Mononuclear cell (primary cell): ENCODE measurements around the gene AP1S1. TPM values are rescaled to one million over a fixed set of nuclear protein-coding genes. Genes with fewer than 3 reads are reported as not detected.
"Not testable (repeated sequence)": the region's sequence is repeated elsewhere in the genome, so short reads cannot be mapped to it uniquely, and the experiment has no call there.

Source experiments
- H3K27me3 ChIP-seq: 2 replicates; pipeline ENCODE4 v1.6.0; 2011; ENCODE audit warnings: low read length, control low read depth; ENCODE audit not compliant: insufficient read depth
- H3K4me1 ChIP-seq: 2 replicates; pipeline ENCODE4 v1.5.1; 2011; ENCODE audit warnings: mild to moderate bottlenecking, low read length, control low read depth; ENCODE audit not compliant: insufficient read depth
- H3K4me3 ChIP-seq: 2 replicates; pipeline ENCODE4 v1.5.1; 2011; ENCODE audit warnings: mild to moderate bottlenecking, low read length, moderate library complexity
- H3K9me3 ChIP-seq: 2 replicates; pipeline ENCODE4 v1.5.1; 2011; ENCODE audit warnings: low read depth, mild to moderate bottlenecking, control low read depth, low read length
- total RNA-seq: library from RNA; depleted of rRNA; stranded (reverse); fragments of >200 nt; gene quantifications from one replicate; pipeline ENCODE4 v1.2.3, GENCODE V29; 2012

The AP1S1 gene
- total RNA-seq, 1 donor: 5.0 TPM

- Histone ChIP-seq H3K4me3 (no peak overlapping the region), H3K4me1 (peaks cover 21% of the 10 kb centered on the region), H3K27me3 (peaks cover under 1% of the 10 kb centered on the region), H3K9me3 (no peaks in the 10 kb centered on the region)
Measured at GRCh38 chr7:101120315-101120714, 34.0 kb upstream of the AP1S1 start.

DNA sequence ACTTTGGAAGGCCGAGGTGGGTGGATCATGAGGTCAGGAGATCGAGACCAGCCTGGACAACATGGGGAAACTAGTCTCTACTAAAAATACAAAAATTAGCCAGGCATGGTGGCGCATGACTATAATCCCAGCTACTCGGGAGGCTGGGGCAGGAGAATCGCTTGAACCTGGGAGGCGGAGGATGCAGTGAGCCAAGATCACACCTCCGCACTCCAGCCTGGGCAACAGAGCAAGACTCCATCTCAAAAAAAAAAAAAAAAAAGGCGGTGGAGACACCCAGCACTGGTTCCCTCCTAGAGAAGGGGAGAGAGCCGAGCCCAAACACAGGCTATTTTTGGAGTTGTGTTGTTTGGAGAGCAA, 32.7 kb upstream of the AP1S1 start:
- not testable (repeated sequence) for H3K27me3 ChIP-seq, H3K4me3 ChIP-seq, H3K9me3 ChIP-seq
- peaks cover 34% of the 10 kb centered on the region for H3K4me1 ChIP-seq

DNA sequence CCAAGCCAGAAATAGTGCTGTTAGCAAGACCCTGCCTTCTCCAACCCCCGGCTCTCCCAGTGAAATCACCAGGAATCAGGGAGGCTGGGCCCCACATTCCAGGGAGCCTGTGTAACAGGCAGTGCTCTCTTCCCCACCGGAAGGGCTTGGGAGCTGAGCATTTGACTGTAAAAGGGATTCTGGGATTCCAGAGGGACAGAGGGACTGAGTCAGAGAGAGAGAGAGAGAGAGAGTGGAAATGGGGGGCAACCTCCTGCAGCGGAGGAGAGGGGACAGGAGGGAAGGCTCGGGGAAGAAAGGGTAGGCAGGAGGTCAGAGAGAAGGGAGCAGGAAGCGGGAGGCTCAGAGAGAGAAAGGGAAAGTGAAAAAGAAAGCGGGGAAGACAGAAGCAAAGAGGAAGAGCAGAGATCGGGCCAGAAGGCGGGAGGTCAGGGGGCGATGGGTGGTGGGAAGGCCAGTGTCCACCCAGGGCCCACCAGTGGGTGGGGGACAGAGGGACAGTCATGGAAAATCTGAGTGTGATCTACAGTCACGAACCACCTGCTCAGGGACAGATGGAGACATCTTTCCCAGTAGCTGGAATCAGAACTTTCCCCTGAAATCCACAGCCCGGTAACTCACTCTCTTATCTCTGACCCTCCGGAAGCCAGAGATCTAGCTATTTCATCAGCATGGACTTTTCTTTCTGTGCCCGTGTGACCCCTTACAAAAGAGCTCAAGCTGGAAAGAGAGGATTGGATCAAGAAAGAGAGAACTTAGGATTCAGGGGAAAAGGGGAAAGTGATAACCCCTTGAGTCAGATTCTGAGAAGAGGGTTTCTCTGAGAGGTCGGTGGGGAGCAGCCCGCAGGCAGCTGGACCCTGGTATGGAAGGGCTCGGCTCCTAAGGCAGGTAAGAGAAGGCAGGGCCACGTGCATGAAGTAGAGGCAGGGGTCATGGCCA, 32.0 kb upstream of the AP1S1 start:
- Histone ChIP-seq H3K27me3 (peaks cover 6% of the 10 kb centered on the region), H3K9me3 (no peaks in the 10 kb centered on the region), H3K4me3 (peak overlapping the region; percentile 22), H3K4me1 (peaks cover 41% of the 10 kb centered on the region)

DNA sequence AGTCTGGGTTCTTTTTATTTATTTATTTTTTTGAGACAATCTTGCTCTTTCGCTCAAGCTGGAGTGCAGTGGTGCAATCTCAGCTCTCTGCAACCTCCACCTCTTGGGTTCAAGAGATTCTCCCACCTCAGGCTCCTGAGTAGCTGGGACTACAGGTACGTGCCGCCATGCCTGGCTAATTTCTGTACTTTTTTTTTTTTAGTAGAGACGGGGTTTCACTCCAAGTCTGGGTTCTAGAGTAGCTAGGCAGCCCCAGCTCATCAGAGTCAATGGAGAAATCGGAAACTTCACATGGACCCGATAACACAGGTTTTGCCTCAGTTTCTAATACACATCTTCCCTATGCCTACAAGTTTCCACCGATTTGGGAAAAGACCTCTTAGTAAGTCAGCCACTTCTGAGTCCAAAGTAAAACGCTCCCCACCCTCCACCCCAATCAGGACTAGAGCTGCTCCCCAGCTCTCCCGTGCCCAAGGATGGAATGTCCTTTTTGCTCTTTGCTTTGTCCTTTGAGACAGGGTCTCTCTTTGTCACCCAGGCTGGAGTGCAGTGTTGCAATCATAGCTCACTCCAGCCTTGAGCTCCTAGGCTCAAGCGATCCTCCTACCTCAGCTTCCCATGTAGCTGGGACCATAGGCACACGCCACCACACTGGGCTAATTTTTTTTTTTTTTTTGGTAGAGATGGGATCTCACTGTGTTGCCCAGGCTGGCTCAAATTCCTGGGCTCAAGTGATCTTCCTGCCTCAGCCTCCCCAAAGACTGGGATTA, 31.2 kb upstream of the AP1S1 start:
- Histone ChIP-seq H3K4me3 (no peak overlapping the region), H3K4me1 (peaks cover 46% of the 10 kb centered on the region), H3K27me3 (peaks cover 6% of the 10 kb centered on the region), H3K9me3 (no peaks in the 10 kb centered on the region)

GRCh38 chr7:101123703-101124068, 30.6 kb upstream of the AP1S1 start:
- Histone ChIP-seq H3K4me3 (no peak overlapping the region), H3K4me1 (peaks cover 46% of the 10 kb centered on the region), H3K9me3 (no peaks in the 10 kb centered on the region), H3K27me3 (peaks cover 6% of the 10 kb centered on the region)

DNA sequence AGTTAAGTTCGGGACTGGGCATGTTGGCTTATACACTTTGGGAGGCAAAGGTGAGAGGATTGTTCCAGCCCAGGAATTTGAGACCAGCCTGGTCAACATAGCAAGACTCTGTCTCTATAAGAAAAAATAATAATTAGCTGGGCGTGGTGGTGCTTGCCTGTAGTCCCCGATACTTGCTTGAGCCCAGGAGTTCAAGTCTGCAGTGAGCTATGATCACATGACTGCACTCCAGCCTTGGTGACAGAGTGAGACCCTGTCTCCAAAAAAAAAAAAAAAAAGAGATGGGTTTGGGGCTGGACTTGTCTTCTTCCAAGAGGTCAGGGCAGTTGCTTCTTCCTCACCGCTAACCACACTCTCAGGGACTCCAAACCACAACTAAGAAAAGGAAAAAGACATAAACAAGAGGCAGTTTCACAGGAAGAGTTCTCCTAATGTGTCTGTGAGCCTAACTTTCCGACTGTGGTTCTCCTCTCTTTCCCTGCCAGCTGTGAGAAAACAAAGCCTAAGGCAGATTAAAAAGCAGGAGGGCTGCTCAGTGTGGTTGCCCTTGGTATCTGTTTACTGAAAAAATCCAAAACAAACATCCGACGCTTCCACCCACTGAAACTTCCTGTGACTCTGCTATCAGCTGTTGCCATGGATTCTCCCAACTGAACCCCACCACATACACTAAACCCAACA, 29.8 kb upstream of the AP1S1 start:
- H3K4me1 ChIP-seq: peaks cover 46% of the 10 kb centered on the region
- no peaks in the 10 kb centered on the region for H3K9me3 ChIP-seq
- H3K4me3 ChIP-seq: no peak overlapping the region
- H3K27me3 ChIP-seq: peaks cover 6% of the 10 kb centered on the region

GRCh38 chr7:101125989-101126650, 28.2 kb upstream of the AP1S1 start:
- Histone ChIP-seq H3K27me3 (peaks cover 6% of the 10 kb centered on the region), H3K4me3 (no peak overlapping the region), H3K9me3 (no peaks in the 10 kb centered on the region), H3K4me1 (peaks cover 46% of the 10 kb centered on the region)

- H3K9me3 ChIP-seq: no peaks in the 10 kb centered on the region
- no peak within 1 kb of the TSS for H3K4me3 ChIP-seq
- H3K4me1 ChIP-seq: peaks cover 44% of the 10 kb centered on the region
- H3K27me3 ChIP-seq: peaks cover 6% of the 10 kb centered on the region
Measured at GRCh38 chr7:101126651-101127459, 27.4 kb upstream of the AP1S1 start, which contains the start of gene SERPINE1. Gene SERPINE1 (plus strand): TSS chr7:101127104. CDS start chr7:101128394, 1,290 bp downstream.

DNA sequence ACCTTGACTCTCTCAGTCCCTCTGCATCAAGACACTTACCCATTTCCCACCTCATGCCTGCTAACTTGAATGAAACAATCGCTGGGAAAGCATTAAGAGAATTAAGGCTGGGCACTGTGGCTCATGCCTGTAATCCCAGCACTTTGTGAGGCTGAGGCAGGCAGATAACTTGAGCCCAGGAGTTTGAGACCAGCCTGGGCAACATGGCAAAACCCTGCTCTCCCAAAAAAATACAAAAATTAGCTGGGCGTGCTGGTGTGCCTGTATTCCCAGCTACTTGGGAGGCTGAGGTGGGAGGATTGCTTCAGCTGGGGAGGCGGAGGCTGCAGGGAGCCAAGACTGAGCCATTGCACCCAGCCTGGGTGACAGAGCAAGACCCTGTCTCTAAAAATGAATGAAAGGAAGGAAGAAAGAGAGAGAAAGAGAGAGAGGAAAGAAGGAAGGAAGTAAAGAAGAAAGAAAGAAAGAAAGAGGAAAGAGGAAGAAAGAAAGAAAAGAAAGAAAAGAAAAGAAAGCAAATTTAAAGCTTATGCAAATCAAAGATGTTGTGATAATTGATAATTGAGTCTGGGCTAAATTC, 26.7 kb upstream of the AP1S1 start:
- H3K4me1 ChIP-seq: peaks cover 39% of the 10 kb centered on the region
- H3K4me3 ChIP-seq: no peak overlapping the region
- H3K9me3 ChIP-seq: no peaks in the 10 kb centered on the region
- peaks cover 6% of the 10 kb centered on the region for H3K27me3 ChIP-seq

- Histone ChIP-seq H3K27me3 (peaks cover 6% of the 10 kb centered on the region), H3K4me1 (peaks cover 37% of the 10 kb centered on the region), H3K9me3 (no peaks in the 10 kb centered on the region), H3K4me3 (no peak overlapping the region)
Measured at GRCh38 chr7:101128040-101128834, 26.0 kb upstream of the AP1S1 start.

GRCh38 chr7:101129603-101130117, 24.6 kb upstream of the AP1S1 start:
- no peak overlapping the region for H3K4me3 ChIP-seq
- peaks cover 39% of the 10 kb centered on the region for H3K4me1 ChIP-seq
- peaks cover 6% of the 10 kb centered on the region for H3K27me3 ChIP-seq
- H3K9me3 ChIP-seq: no peaks in the 10 kb centered on the region

DNA sequence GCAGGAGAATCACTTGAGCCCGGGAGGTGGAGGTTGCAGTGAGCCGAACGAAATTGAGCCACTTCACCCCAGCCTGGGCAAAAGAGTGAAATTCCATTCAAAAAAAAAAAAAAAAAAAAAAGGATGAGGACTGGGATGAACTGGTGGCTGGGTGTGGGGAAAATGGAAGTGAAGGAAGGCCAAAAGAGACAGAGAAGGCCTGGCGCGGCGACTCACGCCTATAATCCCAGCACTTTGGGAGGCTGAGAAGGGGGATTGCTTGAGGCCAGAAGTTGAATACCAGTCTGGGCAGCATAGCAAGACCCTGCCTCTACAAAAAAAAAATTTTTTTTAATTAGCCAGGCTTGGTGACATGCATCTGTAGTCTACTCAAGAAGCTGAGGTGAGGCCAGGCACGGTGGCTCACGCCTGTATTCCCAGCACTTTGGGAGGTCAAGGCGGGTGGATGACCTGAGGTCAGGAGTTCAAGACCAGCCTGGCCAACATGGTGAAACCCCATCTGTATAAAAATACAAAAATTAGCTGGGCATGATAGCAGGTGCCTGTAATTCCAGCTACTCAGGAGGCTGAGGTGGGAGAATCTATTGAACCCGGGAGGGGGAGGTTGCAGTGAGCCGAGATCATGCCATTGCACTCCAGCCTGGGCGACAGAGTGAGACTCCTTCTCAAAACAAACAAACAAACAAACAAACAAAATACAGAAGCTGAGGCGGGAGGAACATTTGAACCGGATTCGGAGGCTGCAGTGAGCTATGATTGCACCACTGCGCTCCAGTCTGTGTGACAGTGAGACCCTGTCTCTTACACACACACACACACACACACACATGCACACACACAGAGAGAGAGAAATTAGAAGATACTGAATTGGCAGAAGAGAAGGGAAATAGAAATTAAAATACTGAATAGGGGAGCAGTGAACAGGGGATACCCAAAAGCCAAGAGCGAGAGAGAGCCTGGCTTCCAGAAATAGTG, 21.4 kb upstream of the AP1S1 start:
- H3K9me3 ChIP-seq, H3K27me3 ChIP-seq, H3K4me3 ChIP-seq: not testable (repeated sequence)
- H3K4me1 ChIP-seq: peaks cover 15% of the 10 kb centered on the region
